GM19438 (cell line): ENCODE results near the gene CELF4.

Experiments
- ATAC-seq: cut with Tn5 transposase; IDR thresholded peaks from one replicate; pipeline ENCODE4 v1.9.1; 2021; ENCODE audit warnings: low read depth; ENCODE audit not compliant: unreplicated experiment

Gene CELF4

DNA sequence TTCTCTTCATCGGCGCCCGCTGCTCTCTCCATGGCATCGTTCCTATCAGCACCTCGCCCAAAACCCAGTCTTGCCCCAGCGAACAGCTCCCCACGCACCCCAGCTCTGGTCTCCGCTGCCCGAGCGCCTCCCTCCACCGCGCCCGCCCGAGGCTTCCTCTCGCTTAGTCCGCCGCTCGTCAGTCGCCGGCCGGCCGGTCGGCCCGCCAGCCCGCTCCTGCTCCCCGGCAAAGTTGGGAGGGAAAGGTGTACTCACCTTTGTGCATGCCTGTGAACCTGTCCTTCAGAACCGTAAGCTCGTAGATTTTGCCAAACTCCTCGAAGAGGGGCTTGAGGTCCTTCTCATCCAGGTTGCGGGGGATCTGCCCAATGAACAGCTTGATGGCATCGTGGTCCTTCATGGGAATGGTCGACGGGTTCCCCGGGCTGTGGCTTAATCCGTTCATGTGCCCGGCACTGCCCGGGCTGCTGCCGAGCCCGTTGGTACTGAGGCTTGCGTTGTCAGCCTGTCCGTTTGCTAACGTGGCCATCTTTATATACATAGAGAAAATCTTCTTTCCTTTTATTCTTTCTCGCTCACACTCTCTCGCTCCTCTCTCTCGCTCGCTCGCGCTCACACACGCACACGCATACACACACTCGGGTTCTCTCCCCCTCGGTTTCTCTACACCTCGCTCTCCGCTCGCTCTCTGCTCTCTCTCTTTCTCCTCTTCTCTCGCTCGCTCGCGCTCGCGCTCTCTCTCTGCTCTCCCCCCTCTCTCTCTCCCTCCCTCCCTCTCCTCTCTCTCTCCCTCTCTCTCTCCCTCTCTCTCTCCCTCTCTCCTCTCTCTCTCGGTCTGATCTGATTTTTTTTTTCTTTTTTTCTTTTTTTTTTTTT, at the start of gene CELF4:
CELF4 (minus strand) TSS at position 698 of the 876 bp plus-strand sequence.
- ATAC-seq, result no peak

- ATAC-seq, result no peak
These were observed 47.6 kb upstream of the CELF4 start for GRCh38 chr18:37613253-37613565.

GRCh38 chr18:37612524-37613252, 47.1 kb upstream of the CELF4 start:
- no peak for ATAC-seq

- no peak for ATAC-seq
These were observed 46.1 kb upstream of the CELF4 start for GRCh38 chr18:37611614-37612279.

DNA sequence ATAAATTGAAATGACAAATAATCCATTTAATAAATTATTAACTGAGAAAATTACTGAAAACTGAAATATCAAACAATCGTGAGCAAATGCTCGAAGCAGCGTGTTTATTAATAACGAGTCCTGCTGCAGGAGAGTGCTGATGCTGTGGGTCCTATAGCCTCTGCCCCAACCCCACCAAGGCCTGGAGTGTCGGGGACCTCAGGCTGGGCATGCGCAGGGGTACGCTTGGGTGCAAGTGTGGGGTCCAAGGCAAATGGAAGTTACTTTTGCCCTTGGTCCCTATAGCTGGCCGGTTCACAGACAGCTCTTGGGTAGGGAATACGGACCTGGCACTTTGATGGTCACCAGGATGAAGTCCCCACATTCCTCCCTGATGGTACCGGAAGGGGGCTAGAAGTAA, 43.3 kb upstream of the CELF4 start:
- no peak for ATAC-seq

- no peak for ATAC-seq
These were observed 41.7 kb upstream of the CELF4 start for GRCh38 chr18:37607281-37607680.

- no peak for ATAC-seq
These were observed 38.4 kb upstream of the CELF4 start for GRCh38 chr18:37604032-37604431.

DNA sequence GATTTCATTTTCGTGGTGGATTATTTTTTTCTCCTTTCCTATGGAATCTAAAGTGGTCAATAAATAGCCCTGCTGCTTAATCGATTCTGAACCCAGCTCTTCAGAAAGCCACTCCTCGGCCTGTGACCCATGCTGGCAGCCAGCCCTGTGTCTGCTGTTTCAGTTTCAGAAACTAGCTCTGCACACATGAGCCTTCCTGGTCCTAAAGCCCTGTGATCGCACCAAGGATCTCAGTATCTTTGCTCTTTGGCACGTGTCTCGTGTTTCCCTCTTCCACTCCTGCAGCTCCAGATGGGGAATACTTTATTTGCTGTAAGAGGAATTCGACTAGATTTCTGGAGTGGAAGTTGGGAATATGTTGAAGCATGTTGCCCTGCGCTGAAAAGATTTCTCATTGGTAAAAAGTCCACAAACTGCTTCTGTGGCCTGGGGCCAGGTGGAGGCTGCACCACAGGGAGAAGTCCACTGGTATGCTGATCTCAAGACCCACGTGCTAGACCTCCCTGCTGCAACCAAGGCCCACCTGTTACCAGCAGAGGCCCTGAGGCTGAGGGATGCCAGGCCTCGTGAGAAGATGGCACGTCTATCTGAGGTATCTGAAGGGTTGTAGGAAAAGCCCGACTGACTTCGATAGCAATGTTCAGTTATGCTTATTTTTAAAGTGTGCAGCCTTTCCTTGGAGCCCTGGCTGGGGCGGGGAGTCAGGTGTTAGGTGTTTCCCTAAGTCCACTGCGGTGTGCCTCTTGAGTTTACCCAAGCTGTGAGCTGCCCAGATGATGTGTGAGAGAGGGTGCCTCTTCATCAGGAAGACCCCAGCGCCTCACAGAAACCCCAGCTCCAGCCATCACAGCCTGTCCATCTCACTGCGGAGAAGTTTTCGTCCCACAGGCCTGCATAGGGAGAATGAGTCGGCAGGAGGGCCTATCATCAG, 33.6 kb upstream of the CELF4 start:
- ATAC-seq, result no peak

GRCh38 chr18:37598396-37598795, 32.8 kb upstream of the CELF4 start:
- no peak for ATAC-seq

- no peak for ATAC-seq
These were observed 24.7 kb upstream of the CELF4 start for GRCh38 chr18:37590346-37590745.

DNA sequence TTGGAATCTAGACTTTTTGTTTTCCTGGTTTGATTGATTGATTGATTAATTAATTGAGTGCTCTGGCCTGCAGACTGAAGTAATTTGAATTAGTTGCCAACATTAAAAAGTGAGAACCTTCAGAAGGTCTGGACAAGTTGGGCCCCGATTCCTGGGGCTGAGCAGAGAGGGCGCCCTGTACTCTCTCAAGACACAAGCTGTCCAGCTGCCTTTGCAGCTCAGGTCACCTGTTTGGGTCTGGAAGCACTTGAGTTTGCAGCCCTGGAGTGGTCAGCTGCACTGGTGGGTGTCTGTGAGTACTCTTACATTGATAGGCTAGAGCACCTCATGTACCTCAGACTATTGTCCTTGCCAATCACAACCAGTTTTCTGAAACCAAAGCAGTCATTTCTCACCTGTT, 22.7 kb upstream of the CELF4 start:
- ATAC-seq, result no peak

GRCh38 chr18:37586656-37587225, 21.1 kb upstream of the CELF4 start:
- ATAC-seq, result no peak

DNA sequence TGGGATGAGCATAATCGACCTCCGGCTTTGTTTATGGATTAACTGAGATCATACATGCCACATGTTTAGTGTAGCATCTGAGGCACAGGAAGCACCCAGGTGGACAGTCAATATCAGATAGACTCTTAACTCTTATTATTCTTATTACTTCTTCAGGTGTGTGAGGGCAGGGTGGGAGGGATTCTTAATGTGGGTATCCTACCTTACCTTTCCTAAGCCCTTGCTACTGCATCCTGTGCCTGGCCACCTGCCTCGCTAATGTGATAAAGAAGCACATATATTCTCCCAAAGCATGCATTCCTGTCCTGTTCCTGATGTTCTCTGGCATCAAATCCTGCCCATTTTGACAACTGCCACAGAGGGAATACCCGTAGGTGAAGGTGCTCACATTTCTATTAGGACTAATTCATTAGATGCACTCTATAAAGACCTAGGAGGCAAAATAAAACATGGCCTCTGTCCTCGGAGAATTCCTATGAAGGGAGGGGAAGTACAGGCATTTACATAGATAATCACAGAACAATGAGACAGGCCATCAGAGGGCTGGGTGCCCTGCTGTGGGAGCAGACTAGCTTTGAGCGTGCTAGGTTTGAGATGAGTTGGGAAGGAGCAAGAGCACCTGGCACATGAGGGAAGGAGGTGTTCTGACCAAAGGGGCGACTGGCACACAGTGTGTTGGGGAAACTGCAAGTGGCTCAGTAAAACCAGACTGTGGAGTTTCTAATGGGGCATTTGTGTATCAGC, 19.5 kb upstream of the CELF4 start:
- no peak for ATAC-seq

- no peak for ATAC-seq
These were observed 18.6 kb upstream of the CELF4 start for GRCh38 chr18:37584217-37584616.

- ATAC-seq, result no peak
These were observed 16.7 kb upstream of the CELF4 start for GRCh38 chr18:37582261-37582660.

DNA sequence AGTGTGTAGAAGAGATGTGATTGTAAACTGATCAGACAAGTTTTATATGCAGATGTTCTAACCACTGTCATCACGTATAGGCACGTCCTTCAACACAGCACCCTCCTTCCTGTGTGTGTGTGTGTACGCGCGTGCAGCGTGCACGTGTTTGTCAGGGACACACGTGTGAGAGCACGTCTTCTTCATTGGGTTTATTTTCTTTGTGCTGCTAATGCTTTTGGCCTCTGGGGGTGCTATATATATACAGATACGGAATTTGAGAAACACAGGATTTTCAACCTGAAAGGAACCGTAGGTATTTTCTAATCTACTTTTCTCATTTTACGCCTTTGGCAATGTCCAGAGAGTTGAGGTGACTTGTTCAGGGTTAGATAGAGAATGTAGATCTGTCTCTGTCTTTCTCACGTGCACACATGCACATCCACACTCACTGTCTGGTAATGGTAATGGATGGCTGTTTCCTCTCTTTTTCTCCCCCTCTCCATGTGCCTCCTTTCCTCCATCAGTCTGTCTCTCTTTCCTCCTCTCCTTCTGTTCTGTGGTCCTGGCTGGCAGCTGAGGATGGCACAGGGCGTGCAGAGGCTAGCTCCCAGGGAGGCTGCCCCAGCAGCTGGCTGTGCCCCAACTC, 13.4 kb upstream of the CELF4 start:
- peak; percentile 58 for ATAC-seq

GRCh38 chr18:37578182-37578678, 12.6 kb upstream of the CELF4 start:
- ATAC-seq, result no peak

- no peak for ATAC-seq
These were observed 11.5 kb upstream of the CELF4 start for GRCh38 chr18:37577051-37577611.
